Regular cardiac myocyte (primary cell): ENCODE data around the gene DDX19B. TPM values are rescaled to one million over a fixed set of nuclear protein-coding genes. Genes with fewer than 3 reads are reported as not detected.

Experiments
- total RNA-seq: library from RNA; depleted of rRNA; stranded (reverse); fragments of >200 nt; gene quantifications from 2 replicates; pipeline ENCODE4 v1.2.3, GENCODE V29; 2014

DDX19B gene
- total RNA-seq, result 18.0 and 22.2 TPM in 2 replicates

GRCh38 chr16:70298988-70299938, at the start of gene DDX19B:
Gene DDX19B (plus strand): TSS chr16:70299186. CDS start chr16:70299298, 112 bp downstream.

DNA sequence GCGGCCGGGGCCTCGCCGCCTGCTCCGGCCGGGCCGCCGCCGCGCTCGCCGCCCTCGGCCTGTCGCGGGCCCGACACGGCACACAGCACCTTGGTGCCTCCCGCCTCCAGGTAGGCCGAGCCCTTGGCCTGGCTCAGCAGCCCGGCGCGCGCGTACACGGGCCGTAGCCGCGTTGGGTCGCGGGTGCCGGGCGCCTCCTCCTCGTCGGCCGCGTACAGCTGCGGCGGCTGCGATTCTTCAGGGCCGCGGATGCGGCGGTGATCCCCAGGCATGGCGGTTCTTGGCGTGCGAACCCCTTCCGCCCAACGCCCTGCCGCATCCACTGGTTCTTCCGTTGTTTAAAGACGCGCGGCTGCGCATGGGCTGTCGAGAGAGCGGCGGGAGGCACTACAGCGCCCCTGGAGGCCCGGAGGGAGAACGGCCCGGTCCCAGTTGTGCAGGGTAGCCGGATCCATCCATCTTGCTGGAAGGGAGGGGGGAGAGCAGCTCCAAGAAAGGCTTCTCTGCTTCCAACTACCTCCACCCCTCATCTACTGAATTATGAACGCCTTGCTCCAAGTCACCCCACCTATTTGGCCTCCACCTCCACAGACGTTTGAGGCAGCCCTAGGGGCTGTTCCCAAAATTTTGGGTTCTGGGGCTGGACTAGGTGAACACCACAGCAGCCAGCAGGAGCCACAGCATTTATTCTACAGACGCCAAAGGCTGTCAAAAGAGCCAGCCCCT, 47.2 kb upstream of the DDX19B start, which contains the start of gene EXOSC6:
Gene EXOSC6, minus strand, starts transcription at position 312 of the 726 bp plus-strand sequence. Its CDS starts 40 bp downstream, at position 272.

DNA sequence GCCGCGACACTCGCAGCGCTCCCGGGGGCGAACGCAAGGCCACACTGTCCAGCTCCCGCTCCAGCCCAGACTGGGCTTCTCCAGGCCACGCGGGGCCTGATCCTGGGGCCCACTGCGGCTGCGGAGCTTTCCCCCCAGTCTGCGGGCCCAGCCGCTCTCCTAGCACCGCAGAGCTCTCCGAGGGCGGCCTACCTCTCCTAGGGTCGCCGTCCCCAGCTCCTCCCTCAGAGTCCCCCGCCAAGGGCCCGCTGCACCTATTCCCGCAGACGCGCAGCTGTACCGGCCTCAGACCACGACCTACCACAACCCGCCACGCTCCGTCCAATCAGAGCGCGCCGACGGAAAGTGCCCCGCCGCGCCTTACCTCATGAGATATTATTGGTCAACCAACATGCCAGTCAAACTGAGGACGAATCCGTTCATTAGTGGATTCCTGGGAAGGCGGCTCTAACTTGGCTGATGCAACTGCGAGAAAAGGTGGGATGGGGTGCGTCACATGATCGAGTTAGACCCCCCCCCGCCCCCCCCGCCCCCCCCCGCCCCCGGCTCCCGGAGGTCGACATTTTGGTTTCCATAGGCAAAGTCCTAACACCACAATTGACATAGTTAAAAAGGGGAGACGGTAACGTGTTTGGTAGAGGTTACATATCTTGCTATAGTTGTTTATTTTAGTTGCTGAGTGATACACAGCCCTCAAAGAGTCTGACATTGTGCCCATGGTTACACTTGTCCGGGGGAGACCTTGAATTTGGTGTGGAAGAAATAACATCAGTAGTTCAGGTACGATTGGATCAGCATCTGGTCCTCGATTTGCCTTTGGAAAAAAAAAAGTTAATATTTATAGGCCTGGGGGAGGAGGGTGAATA, 9.5 kb upstream of the DDX19B start, which contains the start of gene AARS1:
Gene AARS1, minus strand, starts transcription at position 278 of the 866 bp plus-strand sequence. CDS start 6,743 bp downstream, outside the sequence.

Other genes starting within 250 kb of the DDX19B start
- gene PDPR, start 184.9 kb upstream of the DDX19B start, total RNA-seq, result 10.7 and 11.6 TPM in 2 replicates
- 0.19 and 0.28 TPM in 2 replicates for gene CLEC18C, start 125.4 kb upstream of the DDX19B start, total RNA-seq
- 27.3 and 46.0 TPM in 2 replicates for gene EXOSC6, start 47.2 kb upstream of the DDX19B start, total RNA-seq
- 163 and 239 TPM in 2 replicates for gene AARS1, start 9.7 kb upstream of the DDX19B start, total RNA-seq
- gene DDX19A, start 47.7 kb downstream of the DDX19B start, total RNA-seq, result 43.4 and 45.2 TPM in 2 replicates
- gene ST3GAL2, start 139.9 kb downstream of the DDX19B start, total RNA-seq, result 21.4 and 27.0 TPM in 2 replicates
- 5.2 and 7.0 TPM in 2 replicates for gene FCSK, start 155.4 kb downstream of the DDX19B start, total RNA-seq
- 81.7 and 104 TPM in 2 replicates for gene COG4, start 224.4 kb downstream of the DDX19B start, total RNA-seq
- 97.8 and 130 TPM in 2 replicates for gene SF3B3, start 224.6 kb downstream of the DDX19B start, total RNA-seq